T-helper 2 cell (primary cell): Measurements from ENCODE around the gene DTYMK.
A peak's percentile ranks its signal among the peaks of the same experiment; 100 is the strongest.

Source experiments
- DNase-seq, 5 experiments: peaks; one replicate each; pipeline versions ENCODE4 v3.0.0 to v3.0.0-alpha.2; 2012 to 2022
- total RNA-seq, 2 donors: gene quantifications; one replicate each; lab custom pipeline; 2026; lab: John Stamatoyannopoulos, UW

The DTYMK gene, protein sequence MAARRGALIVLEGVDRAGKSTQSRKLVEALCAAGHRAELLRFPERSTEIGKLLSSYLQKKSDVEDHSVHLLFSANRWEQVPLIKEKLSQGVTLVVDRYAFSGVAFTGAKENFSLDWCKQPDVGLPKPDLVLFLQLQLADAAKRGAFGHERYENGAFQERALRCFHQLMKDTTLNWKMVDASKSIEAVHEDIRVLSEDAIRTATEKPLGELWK
- total RNA-seq, result 7.5 to 9.8 reads per million in 2 donors

DNA sequence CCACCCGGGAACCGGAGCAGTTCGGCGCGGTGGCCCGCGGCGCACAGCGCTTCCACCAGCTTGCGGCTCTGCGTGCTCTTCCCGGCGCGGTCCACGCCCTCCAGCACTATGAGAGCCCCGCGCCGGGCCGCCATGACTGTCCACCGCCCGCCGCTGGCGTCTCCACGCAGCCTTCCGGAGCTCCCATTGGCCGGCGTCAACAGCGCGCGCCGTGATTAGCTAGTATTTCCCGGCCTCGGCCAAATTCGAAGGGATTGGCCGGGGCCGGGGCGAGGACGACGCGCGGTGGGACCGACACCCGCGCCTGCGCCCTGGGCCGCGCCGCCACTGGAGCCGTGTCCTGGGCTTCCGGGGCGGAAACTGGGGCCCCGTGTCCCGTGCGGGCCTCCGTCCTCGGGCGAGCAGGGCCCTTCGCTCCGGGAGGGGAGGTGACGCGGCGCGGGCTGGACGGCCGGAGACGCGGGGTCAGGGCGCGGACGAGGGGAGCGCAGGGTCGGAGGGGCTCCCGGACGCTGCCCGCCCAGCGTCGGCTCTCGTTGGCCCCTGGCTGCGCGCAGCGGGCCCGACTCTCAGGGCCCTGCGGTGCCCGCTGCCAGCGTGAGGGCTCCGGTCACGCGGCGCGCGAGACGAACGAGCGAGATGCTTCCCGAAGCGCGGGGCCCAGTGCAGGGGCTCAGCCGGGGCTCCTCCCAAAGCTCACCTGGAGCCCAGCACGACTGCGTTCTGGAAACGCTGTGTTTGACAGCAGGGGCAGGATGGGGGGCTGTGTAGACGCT, at the start of gene DTYMK:
Gene DTYMK (minus strand): TSS at position 166 of the 776 bp plus-strand sequence. CDS start 32 bp downstream, at position 134.
- DNase-seq, result peak; percentile 92 to 98 (median 93)

DNA sequence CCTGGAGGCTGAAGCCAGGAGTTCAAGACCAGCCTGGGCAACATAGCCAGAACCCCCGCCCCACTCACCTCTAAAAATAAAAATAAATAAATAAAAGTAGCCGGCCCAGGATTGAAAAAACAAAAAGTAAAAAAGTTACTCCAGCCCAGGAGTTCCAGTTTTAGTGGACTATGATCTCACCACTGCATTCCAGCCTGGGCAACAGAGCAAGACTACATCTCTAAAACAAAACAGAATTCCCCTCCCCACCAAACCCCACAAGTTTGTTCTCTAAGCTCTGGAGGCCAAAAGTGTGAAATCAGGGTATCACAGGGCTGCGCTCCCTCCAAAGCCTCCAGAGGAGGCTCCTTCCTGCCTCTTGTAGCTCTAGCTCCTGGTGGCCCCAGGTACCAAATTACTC, 49.5 kb upstream of the DTYMK start:
- no peak for DNase-seq

DNA sequence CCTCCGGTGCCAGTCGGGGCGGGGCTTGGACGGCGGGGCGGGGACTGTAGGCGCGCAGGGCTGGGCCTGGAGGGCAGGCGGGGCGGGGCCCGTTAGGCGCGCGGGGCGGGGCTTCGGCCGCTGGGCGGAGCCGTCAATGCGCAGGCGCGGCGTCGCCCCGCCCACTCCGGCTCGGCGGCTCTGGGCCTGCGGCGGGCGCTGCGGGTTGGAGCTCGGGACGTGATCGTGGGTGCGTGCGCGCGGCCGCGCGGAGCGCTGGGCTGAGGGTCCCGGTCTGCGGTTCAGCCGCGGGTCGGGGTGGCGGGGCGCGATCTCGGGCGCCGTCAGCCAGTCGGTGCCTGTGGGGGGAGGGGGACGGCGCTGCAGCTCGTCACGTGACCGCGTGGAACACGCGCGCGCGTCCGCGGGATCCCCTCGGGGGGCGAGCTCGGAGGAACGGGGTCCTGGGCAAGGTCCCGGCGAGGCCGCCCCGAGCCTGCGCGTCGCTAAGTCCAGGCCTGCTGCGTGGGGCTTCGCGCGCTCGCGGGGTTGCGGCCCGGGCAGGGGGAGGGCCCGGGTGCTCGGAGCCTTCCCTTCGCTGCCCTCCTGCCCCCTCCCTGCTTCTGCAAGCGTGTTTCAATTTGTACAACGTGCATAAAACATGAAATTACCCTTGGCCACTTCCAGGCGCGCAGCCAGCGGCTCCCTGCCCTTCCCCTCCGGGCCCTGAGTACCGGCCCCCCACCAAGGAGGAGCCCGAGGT, 48.0 kb upstream of the DTYMK start, which contains the start of gene D2HGDH:
Gene D2HGDH (plus strand): TSS at position 164 of the 742 bp plus-strand sequence. CDS start 595 bp downstream, outside the sequence.
- DNase-seq, result peak; percentile 87 to 95 (median 88)

DNA sequence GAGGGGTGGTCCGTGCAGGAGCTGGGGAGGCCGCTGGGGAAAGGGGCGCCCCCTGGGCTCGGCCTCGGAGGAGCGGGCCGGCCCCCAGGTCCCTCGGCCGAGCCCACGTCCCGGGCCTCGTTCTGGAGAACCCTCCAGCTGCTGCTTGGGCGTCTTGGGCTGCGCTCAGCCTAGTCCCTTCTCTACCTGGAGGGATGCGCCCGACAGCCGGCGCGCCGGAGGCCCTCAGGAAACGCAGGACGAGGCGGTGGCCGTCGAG, 47.5 kb upstream of the DTYMK start:
- DNase-seq, result no peak

DNA sequence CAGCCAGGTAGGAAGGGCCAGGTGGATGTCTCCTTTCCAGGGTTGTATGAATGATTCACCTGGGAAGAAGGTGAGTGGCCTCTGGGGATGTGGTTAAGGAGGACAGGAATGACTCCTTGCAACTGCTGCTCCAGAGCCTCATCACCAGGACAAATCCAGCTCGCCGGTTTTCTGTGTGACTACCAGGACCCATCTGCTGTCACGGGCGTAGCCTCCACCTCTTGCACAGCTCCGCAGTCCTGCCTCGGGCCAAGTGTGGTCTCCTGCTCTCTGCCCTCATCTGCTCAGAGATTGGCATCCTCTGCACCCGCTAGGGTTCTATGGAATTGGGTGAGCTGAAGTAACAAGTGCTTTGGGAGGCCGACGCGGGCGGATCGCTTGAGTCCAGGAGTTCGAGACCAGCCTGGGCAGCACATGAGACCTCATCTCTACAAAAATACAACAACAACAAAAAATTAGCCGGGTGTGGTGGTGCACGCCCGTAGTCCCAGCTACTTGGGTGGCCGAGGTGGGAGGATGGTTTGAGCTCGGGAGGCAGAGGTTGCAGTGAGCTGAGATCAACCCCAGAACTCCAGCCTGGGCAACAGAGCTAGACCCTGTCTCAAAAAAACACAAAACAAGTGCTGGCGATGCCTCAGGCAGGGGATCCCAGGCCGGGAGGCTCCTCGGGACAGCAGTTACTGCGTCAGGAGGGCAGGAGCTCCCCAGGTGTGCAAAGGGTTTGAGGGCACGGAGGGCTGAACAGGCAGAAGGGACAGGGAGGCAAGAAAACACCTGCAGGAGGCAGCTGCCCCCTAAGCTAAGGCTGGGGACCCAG, 47.0 kb upstream of the DTYMK start:
- no peak for DNase-seq

DNA sequence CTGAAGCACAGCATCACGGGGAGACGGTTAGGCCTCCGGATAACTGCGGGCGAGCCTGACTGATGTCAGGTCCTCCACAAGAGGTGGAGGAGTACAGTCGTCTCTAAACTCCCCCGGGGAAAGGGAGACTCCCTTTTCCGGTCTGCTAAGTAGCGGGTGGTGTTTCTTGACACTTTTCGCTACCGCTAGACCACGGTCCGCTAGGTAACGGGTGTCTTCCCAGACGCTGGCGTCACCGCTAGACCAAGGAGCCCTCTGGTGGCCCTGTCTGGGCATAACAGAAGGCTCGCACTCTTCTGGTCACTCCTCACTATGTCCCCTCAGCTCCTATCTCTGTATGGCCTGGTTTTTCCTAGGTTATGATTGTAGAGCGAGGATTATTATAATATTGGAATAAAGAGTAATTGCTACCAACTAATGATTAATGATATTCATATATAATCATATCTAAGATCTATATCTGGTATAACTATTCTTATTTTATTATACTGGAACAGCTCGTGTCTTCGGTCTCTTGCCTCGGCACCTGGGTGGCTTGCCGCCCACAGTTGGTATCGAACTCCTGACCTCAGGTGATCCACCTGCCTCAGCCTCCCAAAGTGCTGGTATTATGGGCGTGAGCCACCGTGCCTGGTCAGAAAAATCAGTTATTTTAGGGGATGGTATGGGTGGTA, 46.0 kb upstream of the DTYMK start:
- peak in 3 of 5 experiments; percentile 33 to 59 (median 51) for DNase-seq

DNA sequence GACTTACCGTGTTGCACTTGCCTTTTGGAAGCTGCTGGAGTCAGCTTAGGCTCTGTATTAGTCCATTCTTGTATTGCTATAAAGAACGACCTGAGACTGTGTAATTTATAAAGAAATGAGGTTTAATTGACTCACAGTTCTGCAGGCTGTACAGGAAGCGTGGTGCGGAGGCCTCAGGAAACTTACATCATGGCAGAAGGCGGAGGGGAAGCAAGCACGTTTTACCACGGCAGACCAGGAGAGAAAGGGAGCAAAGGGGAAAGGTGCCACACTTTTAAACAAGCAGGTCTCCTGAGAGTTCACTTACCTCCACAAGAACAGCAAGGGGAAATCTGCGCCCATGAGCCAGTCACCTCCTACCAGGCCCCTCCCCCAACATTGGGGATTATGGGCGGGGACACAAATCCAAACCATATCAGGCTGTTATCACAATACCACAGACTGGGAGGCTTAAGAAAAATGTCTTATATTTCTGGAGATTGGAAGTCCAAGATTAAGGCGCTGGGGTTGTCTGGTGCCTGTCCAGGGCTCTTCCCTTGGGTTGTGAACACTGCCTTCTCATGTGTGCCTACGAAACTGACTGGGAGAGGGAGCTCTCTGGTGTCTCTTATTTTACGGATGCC, 44.2 kb upstream of the DTYMK start:
- peak in 1 of 5 experiments; percentile 28 for DNase-seq

DNA sequence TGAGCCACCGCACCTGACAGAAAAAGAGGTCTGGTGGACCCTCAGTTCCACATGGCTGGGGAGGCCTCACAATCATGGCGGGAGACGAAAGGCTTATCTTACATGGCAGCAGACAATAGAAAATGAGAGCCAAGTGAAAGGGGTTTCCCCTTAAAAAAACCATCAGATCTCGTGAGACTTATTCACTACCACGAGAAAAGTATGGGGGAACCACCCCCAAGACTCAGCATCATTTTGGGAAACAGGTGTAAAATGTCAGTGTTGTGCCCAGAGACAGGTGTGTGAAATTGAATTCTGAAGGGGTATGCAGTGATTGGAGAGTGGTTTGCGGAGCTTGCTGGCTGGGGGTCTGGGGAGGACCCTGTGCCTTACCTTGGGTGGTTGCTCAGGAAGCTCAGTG, 43.3 kb upstream of the DTYMK start:
- DNase-seq, result no peak

DNA sequence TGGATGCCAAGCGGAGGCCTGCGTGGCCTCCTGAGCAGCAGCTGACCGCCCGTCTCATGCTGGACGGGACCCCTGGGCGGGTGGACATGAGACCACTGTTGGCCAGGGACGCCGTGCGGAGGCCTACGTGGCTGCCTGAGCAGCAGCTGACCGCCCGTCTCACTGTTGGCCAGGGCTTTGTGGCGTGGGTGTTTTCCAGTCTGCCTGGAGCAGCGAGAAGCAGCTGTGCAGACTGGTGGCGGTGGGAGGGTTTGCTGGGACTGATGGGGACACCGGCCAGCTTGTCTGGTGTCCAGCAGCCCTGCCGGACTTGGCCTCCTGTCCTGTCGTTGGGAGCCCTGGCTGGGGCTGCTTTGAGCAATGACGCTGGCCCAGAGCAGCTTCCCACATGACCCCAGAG, 42.0 kb upstream of the DTYMK start:
- no peak for DNase-seq

DNA sequence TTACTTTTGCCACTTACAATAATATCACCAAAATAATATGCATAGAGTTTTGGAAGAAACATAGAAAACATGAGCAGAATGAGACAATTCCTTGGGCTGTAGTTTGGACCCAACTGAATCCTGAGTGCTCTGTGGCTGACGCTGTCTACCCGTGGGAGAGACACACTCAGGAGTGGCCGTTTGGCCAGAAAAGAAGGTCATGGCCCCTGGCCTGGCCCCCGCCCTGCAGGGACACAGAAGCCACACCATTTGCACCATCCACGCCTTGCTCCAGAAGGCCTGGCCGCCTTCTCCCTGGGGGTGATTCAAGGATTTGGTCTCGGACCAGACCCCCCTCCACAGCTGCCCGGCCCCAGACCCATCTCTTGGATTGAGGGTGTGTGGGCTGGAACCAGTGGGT, 41.4 kb upstream of the DTYMK start:
- DNase-seq, result no peak

DNA sequence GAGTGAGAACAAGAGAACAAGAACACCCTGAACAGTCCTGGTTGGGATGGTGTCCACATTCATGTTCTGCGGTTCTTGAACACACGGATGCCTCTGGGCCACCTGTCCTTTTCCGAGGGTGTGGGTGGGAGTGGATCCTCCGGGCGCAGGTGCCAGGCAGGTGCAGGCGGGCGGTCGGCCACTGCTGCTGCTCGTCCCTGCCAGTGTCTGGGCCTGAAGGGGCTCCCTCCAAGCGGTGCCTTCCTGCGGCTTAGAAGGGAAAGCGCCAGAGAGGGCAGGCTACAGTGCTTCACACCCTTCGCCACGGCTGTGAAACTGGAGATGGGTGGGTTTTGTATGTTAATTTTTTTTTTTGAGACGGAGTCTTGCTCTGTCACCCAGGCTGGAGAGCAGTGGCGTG, 39.8 kb upstream of the DTYMK start:
- no peak for DNase-seq

DNA sequence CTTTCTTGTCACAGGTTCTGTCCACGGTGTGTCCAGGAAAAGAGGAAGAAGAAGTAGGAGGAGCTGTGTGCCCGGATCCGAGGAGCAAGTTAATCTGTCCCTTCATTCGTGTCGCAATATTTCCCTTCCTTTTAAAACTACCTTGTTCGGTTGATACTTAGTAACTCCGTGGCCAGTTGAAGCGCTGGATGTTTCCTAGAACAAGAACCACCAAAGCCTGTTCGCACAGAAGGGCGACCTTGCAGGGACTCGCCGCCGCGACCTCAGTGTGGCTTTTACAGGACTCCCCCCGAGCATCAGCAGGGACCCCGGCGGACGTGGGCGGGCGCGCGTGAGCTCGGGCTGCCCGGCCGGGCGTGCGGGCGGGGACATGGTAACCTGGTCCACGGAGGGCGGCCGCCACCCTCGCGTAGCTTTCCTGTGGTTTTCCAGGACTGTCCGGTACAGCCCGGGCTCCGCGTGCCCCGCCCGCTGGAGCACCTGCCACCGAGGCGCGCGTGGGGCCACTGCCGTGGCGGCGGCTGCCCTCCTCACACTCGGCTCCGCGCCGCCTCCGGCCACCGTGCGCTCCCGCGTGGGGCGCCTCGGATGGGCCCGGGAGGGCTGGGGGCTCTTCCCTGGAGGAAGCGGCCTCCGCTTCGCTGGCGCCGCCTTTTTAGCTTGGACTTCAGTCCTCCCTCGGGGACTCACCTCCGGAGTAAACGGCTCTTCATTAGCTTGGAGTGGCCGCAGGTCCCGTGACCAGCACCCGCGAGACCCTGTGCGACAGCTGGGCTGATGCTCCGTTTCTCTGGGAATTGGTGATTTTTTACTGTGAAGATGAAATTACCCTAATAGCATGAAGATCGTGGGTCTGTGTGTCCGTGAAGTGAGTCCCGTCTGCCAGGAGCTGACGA, 38.6 kb upstream of the DTYMK start:
- DNase-seq, result no peak

DNA sequence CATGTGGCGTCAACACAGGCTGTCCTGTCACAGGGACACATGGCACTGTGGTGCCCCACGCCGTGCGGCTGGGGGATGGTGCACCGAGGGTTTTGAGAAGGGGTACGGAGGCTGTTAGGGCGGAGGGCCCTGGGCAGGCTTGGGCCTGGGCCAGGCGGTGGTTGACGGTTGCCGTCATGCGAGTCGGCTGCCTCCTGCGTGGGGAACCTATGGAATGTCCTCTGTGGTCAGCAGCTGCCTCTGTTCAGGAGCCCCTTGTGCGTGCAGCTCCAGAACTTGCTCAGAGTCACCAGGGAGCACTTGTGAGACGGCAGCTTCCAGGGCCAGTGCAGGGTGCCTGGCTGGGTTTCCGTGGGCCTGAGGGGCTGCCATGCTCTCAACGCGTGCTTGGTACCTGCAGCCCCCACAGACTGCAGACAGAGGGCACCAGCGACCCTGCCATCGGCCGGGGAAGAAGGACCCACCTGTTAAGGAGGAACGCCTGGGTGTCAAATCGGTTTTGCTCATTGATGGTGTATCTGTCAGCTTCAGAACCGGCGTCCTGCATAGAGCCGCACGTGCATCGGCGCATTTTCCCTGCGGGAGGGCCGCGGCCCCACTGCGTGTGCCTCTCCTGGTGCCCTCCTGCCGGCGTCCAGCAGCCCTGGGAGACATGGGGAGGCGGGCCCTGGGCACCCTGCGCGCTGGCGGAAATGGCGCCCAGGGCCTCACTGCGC, 37.8 kb upstream of the DTYMK start:
- DNase-seq, result no peak

DNA sequence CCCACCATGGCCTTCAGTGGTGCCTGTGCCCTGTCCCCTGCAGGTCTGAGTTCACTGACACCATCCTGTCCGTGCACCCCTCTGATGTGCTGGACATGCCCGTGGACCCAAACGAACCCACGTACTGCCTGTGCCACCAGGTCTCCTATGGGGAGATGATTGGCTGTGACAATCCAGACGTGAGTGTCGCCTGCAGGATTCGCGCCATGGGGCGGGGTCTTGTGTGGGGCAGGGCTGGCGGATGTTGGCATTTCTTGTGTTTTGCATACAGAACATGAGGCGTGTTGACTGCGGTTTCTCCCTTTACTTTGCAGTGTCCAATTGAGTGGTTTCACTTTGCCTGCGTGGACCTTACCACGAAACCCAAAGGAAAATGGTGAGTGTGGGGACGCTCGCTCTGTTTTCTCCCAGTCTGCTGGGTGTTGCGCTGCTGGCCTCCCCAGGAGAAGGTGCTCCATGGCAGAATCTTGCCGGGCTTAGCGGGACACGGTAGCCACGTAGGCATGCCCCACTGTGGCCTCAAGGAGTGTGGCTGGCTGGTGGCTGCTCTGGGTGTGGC, 36.4 kb upstream of the DTYMK start:
- no peak for DNase-seq

DNA sequence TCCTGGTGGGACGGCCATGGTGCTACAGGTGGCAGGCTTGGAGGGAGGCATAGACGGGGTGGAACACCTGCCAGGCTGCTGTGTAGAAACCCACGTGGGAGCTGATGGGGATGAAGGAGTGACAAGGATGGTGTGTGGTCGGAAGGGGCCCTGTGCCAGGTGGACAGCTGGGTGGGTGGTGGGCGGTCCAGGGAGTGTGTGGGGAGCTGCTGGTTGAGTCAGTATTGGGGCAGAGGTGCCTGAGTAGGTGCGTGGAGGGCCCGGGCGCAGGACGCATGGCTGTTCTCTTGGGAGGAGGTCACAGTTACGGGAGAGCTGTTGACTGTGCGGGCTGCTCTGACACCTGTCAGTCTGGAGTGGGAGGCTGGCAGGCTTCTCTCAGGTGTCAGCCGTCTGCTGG, 35.2 kb upstream of the DTYMK start:
- no peak for DNase-seq

DNA sequence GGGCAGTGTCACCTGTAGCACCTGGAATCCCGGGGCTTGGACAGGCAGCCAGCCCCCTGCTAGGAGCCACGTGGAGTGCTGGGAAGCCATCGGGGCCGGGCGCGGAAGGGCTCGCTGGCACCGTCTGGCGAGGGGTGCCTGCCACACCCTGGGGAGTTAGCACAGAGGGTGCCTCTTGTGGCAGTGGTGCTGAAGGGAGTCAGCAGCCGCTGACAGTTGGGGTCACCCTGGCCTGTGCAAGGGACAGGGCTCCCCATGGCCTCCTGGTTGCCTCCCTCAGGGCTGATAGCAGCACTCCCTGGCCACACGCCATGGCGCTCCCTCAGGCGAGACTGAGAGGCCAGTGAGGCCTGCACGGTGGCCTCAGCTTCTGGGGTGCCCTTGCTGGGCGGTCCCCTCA, 33.9 kb upstream of the DTYMK start:
- no peak for DNase-seq

DNA sequence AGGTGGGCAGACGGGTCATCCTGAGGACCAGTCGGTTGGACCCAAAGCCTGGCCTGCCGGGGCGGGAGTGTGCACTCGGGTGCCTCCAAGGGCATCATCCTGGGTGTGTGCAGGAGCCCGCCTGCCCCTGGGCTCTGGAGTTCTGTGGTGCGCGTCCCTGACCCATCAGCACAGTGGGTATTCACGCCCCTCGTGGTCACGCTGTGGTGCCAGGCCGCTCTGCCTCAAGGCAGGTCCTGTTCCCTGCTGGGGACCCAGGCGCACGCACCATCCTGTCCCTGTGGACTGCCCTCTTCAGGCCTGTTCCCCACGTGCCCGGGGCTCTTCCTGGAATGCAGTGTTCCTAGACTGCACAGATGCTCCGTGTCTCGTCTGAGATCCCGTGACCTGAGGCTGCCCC, 33.5 kb upstream of the DTYMK start:
- DNase-seq, result no peak

DNA sequence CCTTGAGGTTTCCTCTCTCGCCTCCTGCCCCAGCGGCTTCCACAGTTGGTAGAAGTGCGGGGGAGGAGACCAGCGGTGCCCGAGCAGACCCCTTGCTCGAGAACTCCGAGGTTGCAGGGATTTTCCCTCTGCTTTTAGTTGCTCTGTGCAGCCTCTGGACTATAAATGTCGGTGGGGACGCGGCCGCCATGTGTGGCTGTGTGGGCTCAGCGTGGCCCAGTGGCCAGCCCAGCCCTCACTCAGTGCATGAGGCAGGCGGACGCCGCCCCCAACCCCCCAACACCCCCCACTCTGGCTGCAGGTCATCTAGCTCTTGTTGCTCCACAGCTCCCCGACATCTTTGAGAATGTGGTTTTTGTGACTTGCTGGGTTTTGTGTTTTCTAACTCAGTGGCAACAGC, 32.5 kb upstream of the DTYMK start:
- no peak for DNase-seq

DNA sequence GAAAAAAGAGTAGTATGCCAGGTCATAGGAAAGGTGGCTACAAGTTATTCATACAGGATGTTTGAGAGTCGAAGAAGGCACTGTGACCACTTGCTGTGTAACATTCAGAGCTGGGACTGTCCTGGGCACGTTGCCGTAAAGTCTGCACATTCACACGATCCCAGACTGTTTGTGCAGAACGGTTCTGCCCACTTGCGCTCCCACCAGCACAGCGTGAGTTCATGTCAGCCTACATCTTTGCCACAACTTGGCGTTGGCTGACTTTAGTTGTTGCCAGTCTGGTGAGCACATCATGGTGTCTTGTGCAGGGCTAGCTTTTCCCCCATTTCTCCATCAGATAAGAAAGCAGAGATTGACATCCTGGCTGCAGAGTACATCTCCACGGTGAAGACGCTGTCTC, 22.3 kb upstream of the DTYMK start:
- DNase-seq, result no peak

DNA sequence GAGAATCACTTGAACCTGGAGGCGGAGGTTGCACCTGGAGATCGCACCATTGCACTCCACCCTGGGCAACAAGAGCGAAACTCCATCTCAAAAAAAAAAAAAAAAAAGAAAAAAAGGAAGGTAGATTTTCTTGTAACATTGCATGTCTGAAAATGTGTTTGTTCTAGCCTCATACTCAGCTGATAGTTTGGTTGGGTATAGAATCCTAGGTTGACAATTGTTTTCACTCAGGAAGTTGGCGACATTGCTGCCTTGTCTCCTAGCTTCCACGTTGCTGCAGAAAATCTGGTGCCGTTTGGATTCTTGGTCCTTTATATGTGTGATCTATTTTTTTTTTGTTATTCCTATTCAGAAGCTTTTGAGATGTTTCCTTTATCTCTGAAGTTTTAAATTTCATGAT, 19.9 kb upstream of the DTYMK start:
- DNase-seq, result no peak
